Aorta (tissue), 5 donors: ENCODE results near the gene RNF17. TPM values are rescaled to one million over a fixed set of nuclear protein-coding genes. Genes with fewer than 3 reads are reported as not detected.

Experiments used
- ATAC-seq: fragments of 200-7000 bp; cut with Tn5 transposase; one replicate; pipeline ENCODE4 v1.9.1; 2022; ENCODE audit warnings: moderate library complexity; ENCODE audit not compliant: low FRiP score
- DNase-seq, 2 donors: peaks; one replicate each; pipeline ENCODE4 v3.0.0-alpha.2; 2020
- H3K27ac ChIP-seq, 2 donors: one replicate each; pipeline ENCODE4 v1.5.1; 2013; ENCODE audit warnings: low read length in 2 of 2, mild to moderate bottlenecking in 2 of 2, moderate library complexity in 2 of 2, control low read depth in 1 of 2, inconsistent platforms in 1 of 2, low read depth in 1 of 2
- H3K27me3 ChIP-seq, 2 donors: one replicate each; pipeline ENCODE4 v1.6.1; 2013; ENCODE audit warnings: control low read depth in 1 of 2, low read length in 1 of 2, mild to moderate bottlenecking in 1 of 2, moderate library complexity in 1 of 2; ENCODE audit not compliant: insufficient read depth in 2 of 2, control insufficient read depth in 1 of 2
- H3K36me3 ChIP-seq, 2 donors: one replicate each; pipeline ENCODE4 v1.6.1; 2013; ENCODE audit warnings: control low read depth in 1 of 2, low read length in 1 of 2, mild to moderate bottlenecking in 1 of 2; ENCODE audit not compliant: insufficient read depth in 2 of 2, control insufficient read depth in 1 of 2
- H3K4me1 ChIP-seq, 2 donors: one replicate each; pipeline ENCODE4 v1.6.1; 2013; ENCODE audit warnings: low read length in 2 of 2, control low read depth in 1 of 2, mild to moderate bottlenecking in 1 of 2, moderate library complexity in 1 of 2; ENCODE audit not compliant: insufficient read depth in 2 of 2, control insufficient read depth in 1 of 2
- H3K4me3 ChIP-seq, 2 donors: one replicate each; pipeline ENCODE4 v1.5.1; 2013; ENCODE audit warnings: low read length in 2 of 2, control low read depth in 1 of 2, mild to moderate bottlenecking in 1 of 2
- H3K9me3 ChIP-seq: one replicate; pipeline ENCODE4 v1.6.1; 2013; ENCODE audit warnings: mild to moderate bottlenecking, low read length; ENCODE audit not compliant: control insufficient read depth
- WGBS, 2 donors: extraction: QIAGEN DNeasy Blood & Tissue Kit; methylation state at CpG; one replicate each; pipeline ENCODE4 v1.1.7; 2013; 5-methylcytosine and 5-hydroxymethylcytosine counted together
- intact Hi-C, 2 donors: fragments of 100-400 bp; cut with DNase I; formaldehyde crosslinking; loops; one replicate each; pipeline versions ENCODE4 v1.14.2 to v1.15.0; 2022
- polyA plus RNA-seq, 2 donors: library from polyadenylated mRNA; stranded (reverse); fragments of 200-250 nt; gene quantifications; one replicate each; pipeline ENCODE4 v1.2.3, GENCODE V29; 2013
- total RNA-seq, 2 donors: library from RNA; stranded (reverse); fragmentation: NEBNext Ultra II Directional; extraction: Animal tissue kit (Norgen Biotek cat#: 25700); gene quantifications; one replicate each; pipeline ENCODE4 v1.2.1, GENCODE V29; 2021
- donor health status: healthy with polysubstance abuse.
- donor health status: Bipolar disorder and iron deficiency.
- donor health status: DM: no; HTN: no; CAD: no.
- donor health status: DM: no; HTN: no; CAD: no.
- donor health status: DM: yes; HTN: yes; CAD: no.

The RNF17 gene
- total and polyA plus RNA-seq, 4 donors = 0.52 TPM; not detected in 3

DNA sequence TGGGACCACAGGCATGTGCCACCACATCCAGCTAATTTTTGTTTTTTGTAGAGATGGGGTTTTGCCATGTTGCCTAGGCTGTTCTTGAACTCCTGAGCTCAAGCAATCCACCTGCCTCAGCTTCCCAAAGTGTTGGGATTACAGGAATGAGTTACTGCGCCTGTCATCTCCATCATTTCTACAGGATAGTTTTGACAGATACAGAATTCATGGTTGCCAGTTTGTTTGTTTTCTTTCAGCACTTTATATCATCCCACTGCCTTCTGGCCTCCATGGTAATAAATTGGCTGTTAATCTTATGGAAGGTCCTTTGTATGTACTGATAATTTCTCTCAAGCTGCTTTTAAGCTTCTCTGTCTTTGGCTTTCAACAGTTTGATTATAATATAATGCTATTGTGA lies 165.2 kb downstream of the RNF17 start:
- Histone ChIP-seq H3K4me3 (no peak overlapping the region), H3K36me3 (no peaks in the 10 kb centered on the region), H3K9me3 (no peaks in the 10 kb centered on the region), H3K27me3 (no peaks in the 10 kb centered on the region), H3K4me1 (no peaks in the 10 kb centered on the region), H3K27ac (no peak overlapping the region)
- intact Hi-C loops = no loop called here
- 95 to 97% methylated on average over 1 of the region's 1 CpG for WGBS, 2 donors
- no peak for ATAC-seq
- DNase-seq = no peak

Other genes starting within 250 kb of the RNF17 start
- not detected for gene ATP12A, start 83.8 kb upstream of the RNF17 start, total RNA-seq
- gene ATP12A, start 83.8 kb upstream of the RNF17 start, polyA plus RNA-seq = under 1 TPM in 1 of 2 donors, not detected in 1; 0.38 TPM